Prostate gland (tissue), 2 donors: ENCODE measurements around the gene SCEL.

ENCODE experiments used
- CTCF ChIP-seq, 4 experiments: fragments of 200-600 bp in 2 of 4; fragments of 450-650 bp in 2 of 4; sonication (generic) in 2 of 4; IDR thresholded peaks; 1 replicate in 3 of 4; 2 replicates in 1 of 4; pipeline ENCODE4 v1.5.1; 2016 to 2019; ENCODE audit warnings: antibody characterized with exemption in 4 of 4, mild to moderate bottlenecking in 2 of 4, moderate library complexity in 2 of 4
- POLR2A ChIP-seq: fragments of 450-650 bp; IDR thresholded peaks from one replicate; pipeline ENCODE4 v1.6.1; 2016; ENCODE audit warnings: antibody characterized with exemption, mild to moderate bottlenecking
- POLR2AphosphoS5 ChIP-seq: sonication (generic); formaldehyde crosslinking; IDR thresholded peaks from one replicate; pipeline ENCODE4 v1.6.1; 2017; ENCODE audit warnings: antibody characterized with exemption

GRCh38 chr13:77548095-77548494, 12.6 kb downstream of the SCEL start:
- TF ChIP-seq POLR2AphosphoS5, result no peak
- no peak for TF ChIP-seq POLR2A
- no peak for TF ChIP-seq CTCF (IDR thresholded peaks at IDR 0.05)
